AG09319 (cell line): Measurements from ENCODE around the gene TINAG.

Experiments used
- DNase-seq: peaks from one replicate; pipeline ENCODE4 v3.0.0-alpha.2; 2010; ENCODE audit warnings: low read depth; ENCODE audit errors: extremely low read depth
- CTCF ChIP-seq: IDR thresholded peaks from 2 replicates; pipeline ENCODE4 v1.5.1; 2011; ENCODE audit warnings: low read depth, mild to moderate bottlenecking, inconsistent platforms, low read length, moderate library complexity

TINAG gene

DNA sequence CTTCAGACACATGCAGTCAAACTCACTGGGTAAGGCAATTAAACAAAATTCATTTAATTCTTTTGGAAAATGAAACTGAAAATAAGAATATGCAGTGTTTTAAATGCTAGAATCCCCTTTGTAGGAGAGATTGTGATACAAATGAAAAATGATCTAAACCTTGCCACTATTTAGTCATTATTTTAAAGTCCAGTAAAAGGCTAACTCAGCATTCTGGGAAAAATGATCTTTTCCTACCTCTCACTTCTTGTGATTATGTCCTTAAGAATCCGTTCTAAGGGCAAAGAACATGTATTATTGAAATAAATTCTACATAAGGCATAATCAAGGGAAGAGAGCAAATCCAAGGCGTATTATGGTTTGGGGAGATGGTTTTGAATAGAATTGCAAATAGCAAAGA is 46.4 kb downstream of the TINAG start:
- DNase-seq, result no peak
- TF ChIP-seq CTCF, result no peak

DNA sequence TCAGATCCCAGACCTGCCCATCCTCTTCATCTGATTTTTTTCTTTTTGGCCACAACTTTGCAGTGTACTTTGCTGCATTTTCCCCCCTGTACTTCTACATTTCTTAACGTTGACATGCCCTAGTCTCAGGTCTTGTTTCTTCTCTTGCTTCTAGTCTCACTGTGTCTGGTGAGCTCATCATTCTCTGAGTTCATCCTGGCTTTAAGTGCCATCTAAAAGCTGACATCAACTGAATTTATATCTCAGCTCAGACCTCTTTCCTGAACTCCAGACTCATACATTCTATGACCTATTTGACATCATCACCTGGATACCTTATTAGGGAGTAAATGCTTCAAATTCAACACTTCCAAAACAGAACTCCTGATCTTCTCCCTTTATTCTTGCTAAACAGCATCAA is 48.9 kb downstream of the TINAG start:
- no peak for DNase-seq
- TF ChIP-seq CTCF, result no peak

DNA sequence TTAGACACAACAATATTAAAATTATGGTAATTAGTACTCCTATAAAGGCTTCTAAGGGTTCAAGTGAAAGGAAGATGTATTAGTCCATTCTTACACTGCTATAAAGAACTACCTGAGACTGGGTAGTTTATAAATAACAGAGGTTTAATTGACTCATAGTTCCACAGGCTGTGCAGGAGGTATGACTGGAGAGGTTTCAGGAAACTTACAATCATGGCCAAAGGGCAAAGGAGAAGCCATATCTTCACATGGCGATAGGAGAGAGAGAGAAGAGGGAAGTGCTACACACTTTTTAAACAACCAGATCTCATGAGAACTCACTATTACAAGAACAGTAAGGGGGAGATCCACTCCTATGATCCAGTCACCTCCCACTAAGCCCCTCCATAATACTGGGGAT is 52.9 kb downstream of the TINAG start:
- TF ChIP-seq CTCF, result no peak
- no peak for DNase-seq

DNA sequence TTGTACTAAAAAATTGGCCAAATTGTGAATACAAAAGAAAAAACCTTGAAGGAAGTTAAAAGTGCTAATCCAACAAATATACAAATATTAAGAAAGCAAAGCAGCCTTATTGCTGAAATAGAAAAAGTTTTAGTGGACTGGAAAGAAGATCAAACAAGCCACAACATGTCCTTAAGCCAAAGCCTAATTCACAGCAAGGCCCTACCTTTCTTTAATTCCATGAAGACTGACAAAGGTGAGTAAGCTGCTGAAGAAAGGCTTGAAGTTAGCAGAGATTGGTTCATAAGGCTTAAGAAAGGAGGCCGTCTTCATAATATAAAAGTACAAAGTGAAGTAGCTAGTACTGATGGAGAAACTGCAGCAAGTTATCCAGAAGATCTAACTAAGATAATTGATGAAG is 53.5 kb downstream of the TINAG start:
- DNase-seq, result no peak
- no peak for TF ChIP-seq CTCF

DNA sequence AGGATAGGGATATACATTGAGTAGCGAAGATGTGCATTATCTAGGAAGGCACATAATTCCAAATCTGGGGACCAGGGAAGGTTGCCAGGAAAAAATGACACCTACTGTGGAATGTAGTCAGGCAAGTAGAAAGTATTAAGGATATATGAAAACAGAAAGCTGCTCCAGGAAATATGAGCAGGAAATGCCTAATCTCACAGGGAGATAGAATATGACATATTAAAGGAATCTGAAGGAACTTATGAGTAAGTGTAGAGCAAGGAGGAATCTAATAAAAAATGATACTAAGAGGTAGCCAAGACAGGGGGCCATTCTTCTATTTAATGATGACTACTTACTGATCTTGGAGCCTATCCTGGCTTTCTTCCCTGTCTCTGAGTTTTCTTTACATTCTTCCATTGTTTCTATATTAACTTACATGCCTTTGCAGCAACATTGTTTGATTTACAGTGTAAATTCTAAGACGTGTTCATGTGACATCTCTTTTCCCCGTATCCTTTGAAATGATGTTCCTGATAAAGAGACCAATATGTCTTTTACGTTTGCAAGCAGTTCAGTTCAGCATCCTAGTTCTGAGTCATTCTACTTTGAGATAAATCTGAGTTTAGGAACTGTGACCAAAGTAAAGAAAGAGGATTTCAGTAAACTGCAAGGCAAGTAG is 58.6 kb downstream of the TINAG start:
- DNase-seq, result no peak
- no peak for TF ChIP-seq CTCF

- TF ChIP-seq CTCF, result no peak
- DNase-seq, result no peak
Measured at GRCh38 chr6:54377776-54378175, 69.5 kb downstream of the TINAG start.

- no peak for TF ChIP-seq CTCF
- no peak for DNase-seq
Measured at GRCh38 chr6:54386295-54386694, 78.1 kb downstream of the TINAG start.
